Activated naive CD8-positive, alpha-beta T cell treated with anti-CD3 and anti-CD28 coated beads, Interleukin-2, amount 50 U/mL, for 24 hours (primary cell): Measurements from ENCODE around the gene CHEK1.
"Not testable (repeated sequence)": the region's sequence is repeated elsewhere in the genome, so short reads cannot be mapped to it uniquely, and the experiment has no call there.

ENCODE experiments used
- ATAC-seq: fragments of 150-1000 bp; cut with Tn5 transposase; one replicate; pipeline ENCODE4 v1.10.0; 2021
- DNase-seq: peaks from one replicate; pipeline ENCODE4 v3.0.0; 2021
- H3K27ac Mint-ChIP-seq: one replicate; pipeline ENCODE4 v1.8.0; 2021; ENCODE audit warnings: mild to moderate bottlenecking, mixed read lengths
- H3K27me3 Mint-ChIP-seq: one replicate; pipeline ENCODE4 v1.8.0; 2021; ENCODE audit warnings: mixed read lengths
- H3K36me3 Mint-ChIP-seq: one replicate; pipeline ENCODE4 v1.8.0; 2021; ENCODE audit warnings: low read depth, mixed read lengths
- H3K4me1 Mint-ChIP-seq: one replicate; pipeline ENCODE4 v1.8.0; 2021; ENCODE audit warnings: mixed read lengths
- H3K4me3 Mint-ChIP-seq: one replicate; pipeline ENCODE4 v1.8.0; 2021; ENCODE audit warnings: mild to moderate bottlenecking, moderate library complexity, mixed read lengths
- H3K9me3 Mint-ChIP-seq: one replicate; pipeline ENCODE4 v1.8.0; 2021; ENCODE audit warnings: mixed read lengths

The CHEK1 gene

DNA sequence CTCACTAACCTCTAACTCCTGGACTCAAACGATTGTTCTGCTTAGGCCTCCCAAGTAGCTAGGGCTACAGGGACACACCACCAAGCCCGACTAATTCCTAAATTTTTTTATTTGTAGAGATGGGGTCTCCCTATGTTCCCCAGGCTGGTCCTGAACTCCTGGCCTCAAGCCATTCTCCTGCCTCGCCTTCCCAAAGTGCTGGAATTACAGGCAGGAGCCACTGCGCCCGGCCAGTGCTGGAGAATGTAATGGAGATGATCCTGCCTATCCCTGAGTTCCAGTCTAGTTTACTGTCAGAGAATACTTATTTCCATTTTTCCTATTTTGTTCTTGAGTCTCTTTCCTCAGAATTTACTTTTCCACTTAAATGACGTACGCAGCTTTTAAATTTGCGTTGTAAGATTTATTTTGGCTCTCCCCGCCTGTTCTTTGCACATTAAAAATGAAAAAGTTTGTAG, at the start of gene CHEK1:
TSS of gene CHEK1 (plus strand) at position 408 of the 458 bp plus-strand sequence. CDS start 1,606 bp downstream, outside the sequence.
- H3K36me3 Mint-ChIP-seq: peaks cover 51% of the 10 kb centered on the region
- peak within 1 kb of the TSS; percentile 100 for H3K27ac Mint-ChIP-seq
- DNase-seq (no peak), ATAC-seq (no peak)
- peak within 1 kb of the TSS; percentile 89 for H3K4me3 Mint-ChIP-seq
- H3K27me3 Mint-ChIP-seq: no peaks in the 10 kb centered on the region
- H3K9me3 Mint-ChIP-seq: no peaks in the 10 kb centered on the region
- H3K4me1 Mint-ChIP-seq: peaks cover 27% of the 10 kb centered on the region

DNA sequence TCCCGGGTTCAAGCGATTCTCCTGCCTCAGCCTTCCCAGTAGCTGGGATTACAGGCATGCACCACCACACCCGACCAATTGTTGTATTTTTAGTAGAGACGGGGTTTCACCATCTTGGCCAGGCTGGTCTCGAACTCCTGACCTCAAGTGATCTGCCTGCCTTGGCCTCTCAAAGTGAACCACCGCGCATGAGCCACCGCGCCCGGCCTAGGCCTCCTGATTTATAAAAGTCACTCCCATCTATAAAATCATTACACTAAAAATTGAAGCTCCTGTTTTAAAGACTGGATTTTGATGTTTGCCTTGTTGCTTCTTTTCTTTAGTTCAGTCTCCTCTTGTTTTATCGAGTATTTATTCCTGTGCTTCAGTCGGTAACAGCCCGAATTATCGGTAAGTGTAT, 47.8 kb upstream of the CHEK1 start:
- H3K4me3 Mint-ChIP-seq, H3K27ac Mint-ChIP-seq, H3K4me1 Mint-ChIP-seq, ATAC-seq, H3K9me3 Mint-ChIP-seq, DNase-seq, H3K27me3 Mint-ChIP-seq: not testable (repeated sequence)
- peaks cover 52% of the 10 kb centered on the region for H3K36me3 Mint-ChIP-seq

DNA sequence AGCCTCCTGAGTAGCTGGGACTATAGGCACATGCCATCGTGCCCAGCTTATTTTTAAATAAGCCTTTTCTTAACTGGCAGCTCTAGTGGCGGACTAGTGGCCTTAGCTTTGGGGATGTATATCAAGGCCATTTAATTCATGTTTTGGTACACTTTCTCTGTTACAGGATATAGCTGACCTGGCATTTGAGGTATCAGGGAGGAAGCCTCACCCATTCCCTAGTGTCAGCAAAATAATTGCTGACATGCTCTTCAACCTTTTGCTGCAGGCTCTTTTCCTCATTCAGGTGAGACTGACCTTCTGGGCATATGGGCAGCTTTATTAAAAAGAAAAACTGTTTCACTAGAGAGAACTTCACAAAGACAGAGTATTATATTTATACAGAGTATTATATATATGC, 46.2 kb upstream of the CHEK1 start:
- H3K36me3 Mint-ChIP-seq: peaks cover 56% of the 10 kb centered on the region
- DNase-seq: no peak
- H3K4me1 Mint-ChIP-seq: no peaks in the 10 kb centered on the region
- no peak overlapping the region for H3K27ac Mint-ChIP-seq
- H3K4me3 Mint-ChIP-seq: no peak overlapping the region
- ATAC-seq: no peak
- H3K27me3 Mint-ChIP-seq: no peaks in the 10 kb centered on the region
- H3K9me3 Mint-ChIP-seq: no peaks in the 10 kb centered on the region

DNA sequence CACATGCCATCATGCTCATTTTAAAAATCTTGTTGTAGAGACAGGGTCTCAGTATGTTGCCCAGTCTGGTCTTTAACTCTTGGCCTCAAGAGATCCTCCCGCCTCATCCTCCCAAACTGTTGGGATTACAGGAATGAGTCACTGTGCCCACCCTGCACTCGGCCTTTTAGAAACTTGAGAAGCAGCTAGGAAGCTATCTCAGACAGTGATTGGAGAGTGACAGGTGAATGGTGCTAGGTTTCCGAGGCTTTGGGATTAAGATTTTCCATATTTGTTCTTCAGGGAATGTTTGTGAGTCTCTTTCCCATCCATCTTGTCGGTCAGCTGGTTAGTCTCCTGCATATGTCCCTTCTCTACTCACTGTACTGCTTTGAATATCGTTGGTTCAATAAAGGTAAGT, 45.2 kb upstream of the CHEK1 start:
- Mint-ChIP-seq H3K4me3 (no peak overlapping the region), H3K9me3 (no peaks in the 10 kb centered on the region), H3K4me1 (no peaks in the 10 kb centered on the region), H3K36me3 (peaks cover 59% of the 10 kb centered on the region), H3K27ac (no peak overlapping the region), H3K27me3 (no peaks in the 10 kb centered on the region)
- ATAC-seq (no peak), DNase-seq (no peak)

DNA sequence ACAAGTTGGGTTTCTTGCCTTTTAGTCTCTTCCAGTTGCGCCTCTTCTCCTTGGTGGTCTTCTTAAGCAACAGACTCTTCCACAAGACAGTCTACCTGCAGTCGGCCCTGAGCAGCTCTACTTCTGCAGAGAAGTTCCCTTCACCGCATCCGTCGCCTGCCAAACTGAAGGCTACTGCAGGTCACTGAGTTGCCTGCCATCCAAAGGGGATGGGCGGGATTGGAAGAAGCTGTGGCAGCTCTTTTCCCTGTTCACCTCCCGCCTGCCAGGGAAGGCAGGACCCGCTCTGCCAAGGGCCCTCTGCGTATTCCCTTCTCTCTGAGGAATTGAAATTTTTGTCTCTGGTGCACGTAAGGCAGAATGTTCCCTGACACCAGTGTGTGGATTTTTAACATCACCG, 41.5 kb upstream of the CHEK1 start:
- Mint-ChIP-seq H3K36me3 (peaks cover 36% of the 10 kb centered on the region), H3K4me3 (no peak overlapping the region), H3K27ac (no peak overlapping the region), H3K9me3 (no peaks in the 10 kb centered on the region), H3K4me1 (peaks cover 4% of the 10 kb centered on the region), H3K27me3 (no peaks in the 10 kb centered on the region)
- no peak for ATAC-seq
- no peak for DNase-seq

DNA sequence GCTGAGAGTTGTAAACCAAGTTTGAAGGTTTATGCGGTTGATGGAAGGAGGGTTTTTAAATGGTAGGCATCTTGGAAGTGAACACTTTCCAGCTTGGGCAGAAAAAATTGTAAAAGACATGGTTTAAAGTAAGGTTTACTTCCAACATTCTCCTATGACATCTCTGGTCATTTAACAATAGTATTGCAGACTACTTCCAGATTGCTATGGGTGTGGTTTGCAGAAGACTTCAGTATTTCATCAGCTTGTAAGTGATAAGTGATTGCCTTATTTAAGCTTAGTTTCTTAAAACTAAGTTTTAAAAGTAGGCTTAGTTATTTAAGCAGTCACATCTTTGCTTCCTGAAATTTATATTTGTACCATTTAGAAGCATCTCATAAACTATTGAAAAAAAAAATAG, 39.5 kb upstream of the CHEK1 start:
- Mint-ChIP-seq H3K4me1 (peaks cover 7% of the 10 kb centered on the region), H3K4me3 (no peak overlapping the region), H3K27me3 (no peaks in the 10 kb centered on the region), H3K9me3 (no peaks in the 10 kb centered on the region), H3K27ac (no peak overlapping the region), H3K36me3 (peaks cover 29% of the 10 kb centered on the region)
- ATAC-seq (no peak), DNase-seq (no peak)

DNA sequence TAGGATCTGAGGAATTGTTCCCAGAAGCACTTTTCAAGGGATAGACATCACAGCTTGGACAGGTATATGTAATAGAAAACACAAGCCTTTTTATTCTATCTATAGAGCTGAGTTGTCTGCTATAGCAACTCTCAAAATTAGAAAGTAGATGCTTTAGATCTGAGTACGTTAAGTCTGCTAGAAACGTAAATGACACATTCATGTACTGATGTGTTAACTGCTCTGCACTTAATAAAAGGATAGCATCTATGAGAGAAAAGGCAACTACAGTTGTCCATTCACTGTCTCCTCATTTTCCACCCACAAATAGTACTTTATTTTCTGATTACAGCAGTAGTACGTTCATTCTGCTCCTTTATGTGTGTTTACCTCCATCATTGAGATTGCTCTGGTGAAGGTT, 38.3 kb upstream of the CHEK1 start:
- Mint-ChIP-seq H3K27ac (no peak overlapping the region), H3K4me1 (peaks cover 13% of the 10 kb centered on the region), H3K4me3 (no peak overlapping the region), H3K27me3 (no peaks in the 10 kb centered on the region), H3K9me3 (no peaks in the 10 kb centered on the region), H3K36me3 (peaks cover 25% of the 10 kb centered on the region)
- ATAC-seq (no peak), DNase-seq (no peak)

DNA sequence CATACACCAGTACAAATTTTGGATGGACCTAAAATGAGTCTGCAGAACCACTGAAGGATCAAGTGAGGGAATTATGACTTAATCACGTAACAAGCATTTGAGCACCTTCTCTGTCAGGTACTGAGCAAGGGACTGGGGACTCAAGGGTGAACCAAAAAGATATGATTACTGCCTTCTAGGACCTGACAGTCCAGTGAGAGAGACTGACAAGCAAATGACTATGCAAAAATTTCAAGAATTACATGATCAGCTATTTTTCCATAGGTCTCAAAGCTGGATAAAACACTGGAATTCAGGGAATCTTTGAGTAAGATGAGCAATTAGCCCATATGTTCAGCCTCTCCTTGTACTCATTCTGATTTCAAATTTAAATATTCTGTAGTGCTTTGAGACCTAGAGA, 37.5 kb upstream of the CHEK1 start:
- no peaks in the 10 kb centered on the region for H3K9me3 Mint-ChIP-seq
- ATAC-seq: no peak
- DNase-seq: no peak
- no peak overlapping the region for H3K4me3 Mint-ChIP-seq
- H3K4me1 Mint-ChIP-seq: peaks cover 18% of the 10 kb centered on the region
- H3K27me3 Mint-ChIP-seq: no peaks in the 10 kb centered on the region
- H3K36me3 Mint-ChIP-seq: peaks cover 23% of the 10 kb centered on the region
- H3K27ac Mint-ChIP-seq: no peak overlapping the region

DNA sequence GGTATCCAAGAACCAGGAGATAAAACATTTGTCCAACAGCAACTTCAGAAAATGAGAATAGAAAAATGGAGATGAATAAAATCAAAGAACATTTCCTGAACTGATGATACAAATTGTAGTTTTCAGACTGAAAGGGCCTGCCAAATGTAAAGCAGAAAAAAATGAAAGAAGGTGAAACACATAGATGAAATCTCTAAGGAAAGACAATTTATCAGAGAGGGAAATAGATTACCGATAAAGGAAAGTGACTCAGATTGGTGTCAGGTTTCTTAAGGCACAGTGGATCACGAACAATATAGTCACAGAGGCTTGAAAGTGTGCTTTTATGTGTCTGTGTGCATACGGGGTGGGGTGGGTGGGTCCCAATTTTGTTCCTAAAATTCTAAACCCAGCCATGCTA, 36.5 kb upstream of the CHEK1 start:
- Mint-ChIP-seq H3K4me1 (peaks cover 23% of the 10 kb centered on the region), H3K4me3 (no peak overlapping the region), H3K9me3 (no peaks in the 10 kb centered on the region), H3K27ac (peak overlapping the region; percentile 16), H3K27me3 (no peaks in the 10 kb centered on the region), H3K36me3 (peaks cover 22% of the 10 kb centered on the region)
- DNase-seq: no peak
- ATAC-seq: no peak

DNA sequence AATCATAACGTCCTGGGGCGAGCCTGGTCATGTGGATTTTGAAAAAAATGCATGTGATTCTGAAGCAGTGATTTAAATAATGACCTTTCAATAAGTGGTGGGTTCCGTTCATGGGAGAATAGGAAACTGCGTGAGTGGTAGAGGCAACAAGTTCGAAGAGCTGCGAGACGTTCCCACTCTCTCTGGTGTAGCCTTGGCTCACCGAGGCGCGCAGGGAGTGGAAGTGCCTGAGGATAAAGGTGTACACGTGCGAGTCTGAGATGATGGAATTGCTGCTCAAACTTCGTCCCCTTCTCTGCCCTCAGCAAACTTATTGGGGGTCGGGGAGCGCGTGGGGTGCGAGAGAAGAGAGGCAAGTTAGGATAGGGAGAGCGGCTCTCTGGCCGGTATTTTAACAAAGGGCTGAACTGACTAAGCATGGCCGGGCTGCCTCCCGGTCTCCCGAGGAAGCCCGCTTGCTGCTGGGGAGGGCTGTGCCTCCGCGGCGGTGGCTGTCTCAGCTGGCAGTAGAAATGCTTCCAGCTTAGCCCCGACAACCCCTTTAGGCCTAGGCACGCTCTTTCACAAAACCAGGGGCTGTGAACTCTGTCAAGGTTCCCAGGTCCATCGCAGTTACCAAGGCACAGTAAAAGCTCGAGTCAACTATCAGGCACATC, 33.2 kb upstream of the CHEK1 start:
- H3K36me3 Mint-ChIP-seq: peaks cover 29% of the 10 kb centered on the region
- DNase-seq: peak; percentile 38
- peak overlapping the region; percentile 99 for H3K4me3 Mint-ChIP-seq
- peaks cover 48% of the 10 kb centered on the region for H3K4me1 Mint-ChIP-seq
- peak; percentile 6 for ATAC-seq
- H3K9me3 Mint-ChIP-seq: no peaks in the 10 kb centered on the region
- H3K27me3 Mint-ChIP-seq: no peaks in the 10 kb centered on the region
- H3K27ac Mint-ChIP-seq: peak overlapping the region; percentile 100

DNA sequence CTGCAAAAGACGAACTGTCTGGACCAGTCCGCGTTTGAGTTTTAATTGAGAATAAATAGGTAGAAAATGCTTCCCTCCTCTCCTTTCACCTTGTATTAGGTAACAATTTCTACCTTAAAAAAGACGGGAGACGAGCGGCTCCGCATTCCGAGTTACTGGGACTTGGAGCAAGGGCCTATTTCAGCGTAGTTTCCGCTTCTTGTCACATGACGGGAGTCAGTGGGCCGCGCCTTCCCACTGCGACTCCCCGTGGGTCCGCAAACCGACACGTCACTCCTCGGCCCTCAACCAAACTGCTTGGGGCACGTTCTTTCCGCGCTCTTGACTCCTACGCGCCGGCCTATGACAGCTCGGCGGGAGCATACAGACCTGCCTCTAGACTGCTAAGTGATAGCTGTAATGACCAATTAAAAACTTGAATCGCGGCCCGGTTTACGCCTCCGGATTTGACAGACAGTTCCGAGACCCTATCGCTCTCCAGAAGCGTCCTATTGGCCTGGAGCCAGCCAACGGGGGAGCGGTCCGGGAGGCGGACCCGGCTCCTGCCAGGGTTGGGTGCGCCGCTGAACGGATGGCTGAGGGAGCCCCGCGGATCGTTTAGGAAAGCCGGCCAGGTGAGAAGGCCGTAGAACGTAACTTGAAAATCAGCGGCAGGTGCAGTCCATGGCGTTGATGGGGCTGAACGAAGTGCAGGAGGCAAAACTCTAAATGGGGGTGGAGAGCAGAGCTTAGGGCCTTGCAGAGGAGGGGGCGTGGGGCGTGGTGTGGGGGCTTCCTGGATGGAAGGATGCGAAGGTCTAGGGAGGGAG, 32.5 kb upstream of the CHEK1 start, which contains the start of gene STT3A:
TSS of gene STT3A (plus strand) at position 548 of the 809 bp plus-strand sequence. CDS start 3,064 bp downstream, outside the sequence.
- Mint-ChIP-seq H3K36me3 (peaks cover 35% of the 10 kb centered on the region), H3K27ac (peak within 1 kb of the TSS; percentile 100), H3K27me3 (no peaks in the 10 kb centered on the region), H3K4me3 (peak within 1 kb of the TSS; percentile 99), H3K9me3 (no peaks in the 10 kb centered on the region), H3K4me1 (peaks cover 48% of the 10 kb centered on the region)
- peak; percentile 96 for DNase-seq
- peak; percentile 98 for ATAC-seq

DNA sequence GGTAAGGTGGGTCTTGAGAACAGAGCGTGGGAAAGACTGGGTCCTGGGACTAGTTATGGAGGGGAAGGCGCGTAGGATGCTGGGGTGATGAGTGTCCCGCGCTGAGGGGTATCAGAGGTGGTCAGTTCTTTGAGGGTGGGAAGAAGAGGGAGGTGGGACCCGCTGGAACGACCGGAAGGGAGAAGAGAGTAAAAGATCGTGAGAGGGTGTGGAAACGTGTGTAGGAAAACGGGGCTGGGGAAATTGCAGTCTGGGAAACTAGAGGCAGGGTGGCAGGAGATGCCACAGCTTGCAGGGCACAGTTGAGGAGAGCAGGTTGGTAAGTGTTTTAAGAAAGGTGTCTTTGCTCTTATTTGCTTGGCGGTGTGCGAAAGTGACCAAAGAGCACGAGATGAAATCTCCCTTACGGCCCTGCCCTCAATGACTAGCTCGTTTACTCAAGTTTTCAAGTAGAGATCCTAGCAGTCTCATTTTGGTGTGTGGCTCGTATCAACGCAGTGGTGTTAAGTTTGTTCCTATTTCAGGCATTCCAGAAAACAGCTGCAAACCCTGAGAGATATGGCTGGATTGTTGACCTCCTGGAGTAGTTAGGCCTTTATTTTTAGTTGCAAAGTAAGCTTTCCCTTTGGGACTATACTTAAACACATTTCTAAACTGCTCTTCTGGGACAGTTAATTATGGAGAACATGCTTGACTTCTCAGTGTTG, 31.7 kb upstream of the CHEK1 start:
- Mint-ChIP-seq H3K27ac (peak overlapping the region; percentile 100), H3K4me1 (peaks cover 46% of the 10 kb centered on the region), H3K9me3 (no peaks in the 10 kb centered on the region), H3K4me3 (peak overlapping the region; percentile 99), H3K36me3 (peaks cover 36% of the 10 kb centered on the region), H3K27me3 (no peaks in the 10 kb centered on the region)
- ATAC-seq: peak; percentile 4
- DNase-seq: peak; percentile 35

DNA sequence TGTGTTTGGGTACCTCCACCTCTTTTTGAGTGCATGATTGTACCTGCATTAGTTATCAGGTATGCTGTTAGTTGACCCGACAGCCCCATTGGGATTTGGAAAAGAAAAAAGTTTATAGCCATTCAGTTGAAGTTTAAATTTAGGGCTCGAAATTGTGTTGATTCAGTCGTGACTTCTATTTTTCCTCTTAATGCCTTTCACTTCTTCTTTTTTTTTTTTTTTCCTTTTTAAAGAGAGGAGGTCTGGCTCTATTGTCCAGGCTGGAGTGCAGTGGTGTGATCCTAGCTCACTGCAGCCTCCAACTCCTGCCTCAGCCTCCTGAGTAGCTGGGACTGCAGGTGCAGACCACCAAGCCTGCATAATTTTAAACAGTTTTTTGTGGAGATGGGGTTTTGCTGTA, 30.0 kb upstream of the CHEK1 start:
- Mint-ChIP-seq H3K9me3 (no peaks in the 10 kb centered on the region), H3K4me1 (peaks cover 41% of the 10 kb centered on the region), H3K27me3 (no peaks in the 10 kb centered on the region), H3K27ac (no peak overlapping the region), H3K4me3 (peak overlapping the region; percentile 46), H3K36me3 (peaks cover 44% of the 10 kb centered on the region)
- no peak for ATAC-seq
- DNase-seq: no peak

DNA sequence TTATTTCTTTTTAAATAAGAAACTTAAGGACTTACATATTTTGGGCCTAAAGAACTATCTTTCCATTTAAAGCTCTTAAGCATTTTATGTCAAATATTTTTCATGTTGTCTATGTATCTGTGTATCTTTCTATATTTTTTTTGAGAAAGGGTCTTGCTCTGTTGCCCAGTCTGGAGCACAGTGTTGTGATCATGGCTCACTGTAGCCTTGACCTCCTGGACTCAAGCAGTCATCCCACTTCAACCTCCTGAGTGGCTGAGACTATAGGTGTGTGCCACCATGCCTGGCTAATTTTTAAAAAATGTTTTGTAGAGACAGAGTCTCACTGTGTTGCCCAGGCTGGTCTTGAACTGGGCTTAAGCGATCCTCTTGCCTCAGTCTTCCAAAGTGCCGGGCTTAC, 24.3 kb upstream of the CHEK1 start:
- Mint-ChIP-seq H3K27ac (no peak overlapping the region), H3K4me3 (no peak overlapping the region), H3K36me3 (peaks cover 51% of the 10 kb centered on the region), H3K9me3 (no peaks in the 10 kb centered on the region), H3K27me3 (no peaks in the 10 kb centered on the region), H3K4me1 (peaks cover 5% of the 10 kb centered on the region)
- DNase-seq: no peak
- no peak for ATAC-seq
